GM12878 (cell line): ENCODE measurements around the gene FUT8.

Source experiments
- CEBPB ChIP-seq, 2 experiments: fragments of 150-350 bp in 1 of 2; IDR thresholded peaks; 2 replicates each; pipeline ENCODE4 v1.6.1; 2012 to 2014; ENCODE audit warnings: low read depth in 2 of 2, low read length in 2 of 2, borderline replicate concordance in 1 of 2, inconsistent platforms in 1 of 2
- CTCF ChIP-seq, 3 experiments: IDR thresholded peaks in 2 of 3; conservative IDR thresholded peaks in 1 of 3; 2 replicates each; pipeline ENCODE4 v1.5.1; 2011; ENCODE audit warnings: low read depth in 3 of 3, low read length in 3 of 3, mild to moderate bottlenecking in 3 of 3, control low read depth in 2 of 3, moderate library complexity in 2 of 3, inconsistent platforms in 1 of 3, mixed read lengths in 1 of 3; ENCODE audit not compliant: control insufficient read depth in 2 of 3, insufficient read depth in 1 of 3; ENCODE audit errors: extremely low read depth in 1 of 3
- EP300 ChIP-seq, 2 experiments: fragments of 150-350 bp in 1 of 2; IDR thresholded peaks; 2 replicates each; pipeline ENCODE4 v1.6.1; 2011 to 2012; ENCODE audit warnings: low read depth in 2 of 2, low read length in 2 of 2, borderline replicate concordance in 1 of 2, improper control_type of control experiment in 1 of 2, inconsistent platforms in 1 of 2; ENCODE audit not compliant: control insufficient read depth in 1 of 2
- MTA2 ChIP-seq: fragments of 450-650 bp; IDR thresholded peaks from 2 replicates; pipeline ENCODE4 v1.6.1; 2016; ENCODE audit warnings: low read depth, mild to moderate bottlenecking, moderate library complexity
- MYC ChIP-seq: IDR thresholded peaks from 2 replicates; pipeline ENCODE4 v1.6.1; 2011; ENCODE audit warnings: mild to moderate bottlenecking, low read length, moderate library complexity, inconsistent platforms; ENCODE audit not compliant: insufficient read depth, insufficient replicate concordance, insufficient read length, severe bottlenecking
- NRF1 ChIP-seq: conservative IDR thresholded peaks from 2 replicates; pipeline ENCODE4 v1.6.1; 2011; ENCODE audit warnings: mild to moderate bottlenecking, low read depth, low read length, improper control_type of control experiment
- POLR2A ChIP-seq: IDR thresholded peaks from 2 replicates; pipeline ENCODE4 v1.6.1; 2011; ENCODE audit warnings: low read depth, mild to moderate bottlenecking, low read length
- SIN3A ChIP-seq: IDR thresholded peaks from 2 replicates; pipeline ENCODE4 v1.6.1; 2012; ENCODE audit warnings: low read depth, low read length, improper control_type of control experiment
- STAT1 ChIP-seq: fragments of 450-650 bp; conservative IDR thresholded peaks from 2 replicates; pipeline ENCODE4 v1.6.1; 2014; ENCODE audit warnings: antibody characterized with exemption, mild to moderate bottlenecking
- TBL1XR1 ChIP-seq: IDR thresholded peaks from 2 replicates; pipeline ENCODE4 v1.6.1; 2012; ENCODE audit warnings: low read depth, low read length, improper control_type of control experiment
- ZBTB4 ChIP-seq: fragments of 450-650 bp; formaldehyde crosslinking; IDR thresholded peaks from 2 replicates; pipeline ENCODE4 v1.4.0; 2022; ENCODE audit warnings: mild to moderate bottlenecking, moderate library complexity
- ZZZ3 ChIP-seq: IDR thresholded peaks from 2 replicates; pipeline ENCODE4 v1.6.1; 2011; ENCODE audit warnings: low read depth; ENCODE audit not compliant: control insufficient read depth, insufficient read length

- TF ChIP-seq CTCF (IDR thresholded peaks at IDR 0.05 in 2 of 3, conservative IDR thresholded peaks at IDR 0.05 in 1 of 3; ENCODE audit: control insufficient read depth in 2 of 3, extremely low read depth in 1 of 3, insufficient read depth in 1 of 3, low read depth in 3 of 3, low read length in 3 of 3) = no peak
- no peak for TF ChIP-seq ZZZ3
- no peak for TF ChIP-seq ZBTB4 (CRISPR knock-in tag)
- TF ChIP-seq STAT1 = no peak
- no peak for TF ChIP-seq TBL1XR1
- TF ChIP-seq MTA2 = no peak
- TF ChIP-seq EP300 (IDR thresholded peaks at IDR 0.05; ENCODE audit: borderline replicate concordance in 1 of 2, control insufficient read depth in 1 of 2, low read depth in 2 of 2, low read length in 2 of 2) = no peak
- TF ChIP-seq POLR2A = no peak
- no peak for TF ChIP-seq MYC
- TF ChIP-seq NRF1 = no peak
- TF ChIP-seq SIN3A = no peak
- no peak for TF ChIP-seq CEBPB (IDR thresholded peaks at IDR 0.05; ENCODE audit: borderline replicate concordance in 1 of 2, low read depth in 2 of 2, low read length in 2 of 2)
Measured at GRCh38 chr14:65639216-65639615, 226.7 kb downstream of the FUT8 start.
